IPS-20b (cell line): ENCODE data around the gene F12.

Experiments used
- H3K27ac ChIP-seq: one replicate; pipeline ENCODE4 v1.5.1; 2013; ENCODE audit warnings: low read length
- H3K27me3 ChIP-seq: 2 replicates; pipeline ENCODE4 v1.6.1; 2013; ENCODE audit warnings: mild to moderate bottlenecking, low read length, inconsistent platforms; ENCODE audit not compliant: insufficient read depth
- H3K36me3 ChIP-seq: 2 replicates; pipeline ENCODE4 v1.6.1; 2013; ENCODE audit warnings: low read depth, mild to moderate bottlenecking, inconsistent platforms, low read length, moderate library complexity; ENCODE audit not compliant: insufficient read depth
- H3K4me1 ChIP-seq: 2 replicates; pipeline ENCODE4 v1.6.1; 2013; ENCODE audit warnings: mild to moderate bottlenecking, control low read depth, inconsistent platforms, low read length, moderate library complexity; ENCODE audit not compliant: insufficient read depth
- H3K4me3 ChIP-seq: 2 replicates; pipeline ENCODE4 v1.5.1; 2013; ENCODE audit warnings: mild to moderate bottlenecking, low read length, inconsistent platforms
- H3K9ac ChIP-seq: 2 replicates; pipeline ENCODE4 v1.6.1; 2013; ENCODE audit warnings: low read depth, mild to moderate bottlenecking, inconsistent platforms, low read length, moderate library complexity
- H3K9me3 ChIP-seq: 2 replicates; pipeline ENCODE4 v1.6.1; 2013; ENCODE audit warnings: mild to moderate bottlenecking, low read depth, low read length, inconsistent platforms; ENCODE audit not compliant: insufficient read depth

Gene F12

GRCh38 chr5:177359451-177359851, 49.9 kb downstream of the F12 start:
- peaks cover 7% of the 10 kb centered on the region; the same call in 1 of the 2 replicates for H3K4me1 ChIP-seq

GRCh38 chr5:177358370-177358819, 51.0 kb downstream of the F12 start:
- Histone ChIP-seq H3K36me3 (no peaks in the 10 kb centered on the region), H3K27me3 (peaks cover 30% of the 10 kb centered on the region), H3K27ac (no peak overlapping the region), H3K4me3 (no peak overlapping the region), H3K9me3 (no peaks in the 10 kb centered on the region), H3K9ac (no peak overlapping the region), H3K4me1 (peaks cover 5% of the 10 kb centered on the region; the same call in 1 of the 2 replicates)

More at GRCh38 chr5:177359451-177359851, 49.9 kb downstream of the F12 start:
- Histone ChIP-seq H3K9me3 (no peaks in the 10 kb centered on the region), H3K27me3 (peaks cover 38% of the 10 kb centered on the region), H3K36me3 (no peaks in the 10 kb centered on the region), H3K4me3 (no peak overlapping the region), H3K27ac (no peak overlapping the region), H3K9ac (no peak overlapping the region)

GRCh38 chr5:177357459-177358351, 51.7 kb downstream of the F12 start, which contains the start of gene RGS14:
Gene RGS14 (plus strand): TSS chr5:177357924. CDS start chr5:177358025, 101 bp downstream.
- peaks cover 29% of the 10 kb centered on the region for H3K27me3 ChIP-seq
- peaks cover 5% of the 10 kb centered on the region; the same call in 1 of the 2 replicates for H3K4me1 ChIP-seq
- no peak within 1 kb of the TSS for H3K27ac ChIP-seq
- H3K9me3 ChIP-seq, result no peaks in the 10 kb centered on the region
- no peak within 1 kb of the TSS for H3K4me3 ChIP-seq
- H3K36me3 ChIP-seq, result no peaks in the 10 kb centered on the region
- no peak within 1 kb of the TSS for H3K9ac ChIP-seq

- no peak overlapping the region for H3K27ac ChIP-seq
- H3K4me1 ChIP-seq, result peaks cover under 1% of the 10 kb centered on the region; the same call in 1 of the 2 replicates
- H3K27me3 ChIP-seq, result peaks cover 23% of the 10 kb centered on the region
- no peaks in the 10 kb centered on the region for H3K9me3 ChIP-seq
- H3K4me3 ChIP-seq, result no peak overlapping the region
- H3K36me3 ChIP-seq, result no peaks in the 10 kb centered on the region
- H3K9ac ChIP-seq, result no peak overlapping the region
Measured at GRCh38 chr5:177357146-177357458, 52.3 kb downstream of the F12 start.

- H3K4me1 ChIP-seq, result no peaks in the 10 kb centered on the region
- no peak overlapping the region for H3K27ac ChIP-seq
- no peak overlapping the region for H3K9ac ChIP-seq
- H3K4me3 ChIP-seq, result no peak overlapping the region
- H3K36me3 ChIP-seq, result no peaks in the 10 kb centered on the region
- no peaks in the 10 kb centered on the region for H3K9me3 ChIP-seq
- H3K27me3 ChIP-seq, result peaks cover 19% of the 10 kb centered on the region
Measured at GRCh38 chr5:177356746-177357145, 52.6 kb downstream of the F12 start.

- H3K27ac ChIP-seq, result no peak overlapping the region
- no peak overlapping the region for H3K9ac ChIP-seq
- no peaks in the 10 kb centered on the region for H3K9me3 ChIP-seq
- no peaks in the 10 kb centered on the region; the same call in 1 of the 2 replicates for H3K4me1 ChIP-seq
- peaks cover 19% of the 10 kb centered on the region for H3K27me3 ChIP-seq
- no peaks in the 10 kb centered on the region for H3K36me3 ChIP-seq
- no peak overlapping the region for H3K4me3 ChIP-seq
Measured at GRCh38 chr5:177355868-177356168, 53.5 kb downstream of the F12 start.

- H3K9me3 ChIP-seq, result no peaks in the 10 kb centered on the region
- H3K27me3 ChIP-seq, result peaks cover 19% of the 10 kb centered on the region
- peaks cover 4% of the 10 kb centered on the region for H3K4me1 ChIP-seq
- no peak overlapping the region for H3K9ac ChIP-seq
- H3K36me3 ChIP-seq, result no peaks in the 10 kb centered on the region
- no peak overlapping the region for H3K4me3 ChIP-seq
- H3K27ac ChIP-seq, result no peak overlapping the region
Measured at GRCh38 chr5:177355162-177355867, 54.0 kb downstream of the F12 start.

GRCh38 chr5:177354711-177355110, 54.7 kb downstream of the F12 start:
- Histone ChIP-seq H3K4me1 (peaks cover 7% of the 10 kb centered on the region), H3K27me3 (peaks cover 19% of the 10 kb centered on the region), H3K9me3 (no peaks in the 10 kb centered on the region), H3K27ac (no peak overlapping the region), H3K4me3 (no peak overlapping the region), H3K36me3 (0 out of 2 replicates have a peak, but pooled peaks cover under 1% of the 10 kb centered on the region), H3K9ac (no peak overlapping the region)

GRCh38 chr5:177354256-177354655, 55.1 kb downstream of the F12 start:
- no peak overlapping the region for H3K9ac ChIP-seq
- peaks cover 7% of the 10 kb centered on the region for H3K4me1 ChIP-seq
- H3K9me3 ChIP-seq, result no peaks in the 10 kb centered on the region
- peaks cover 19% of the 10 kb centered on the region for H3K27me3 ChIP-seq
- no peak overlapping the region for H3K4me3 ChIP-seq
- 0 out of 2 replicates have a peak, but pooled peaks cover 4% of the 10 kb centered on the region for H3K36me3 ChIP-seq
- H3K27ac ChIP-seq, result no peak overlapping the region

GRCh38 chr5:177353093-177353492, 56.3 kb downstream of the F12 start:
- Histone ChIP-seq H3K4me3 (no peak overlapping the region), H3K27ac (no peak overlapping the region), H3K27me3 (peaks cover 19% of the 10 kb centered on the region), H3K9ac (no peak overlapping the region), H3K9me3 (no peaks in the 10 kb centered on the region), H3K4me1 (peaks cover 7% of the 10 kb centered on the region), H3K36me3 (0 out of 2 replicates have a peak, but pooled peaks cover 4% of the 10 kb centered on the region)
